Measurements from ENCODE around the gene PRLH. TPM values are rescaled to one million over a fixed set of nuclear protein-coding genes. Genes with fewer than 3 reads are reported as not detected.
"Not testable (repeated sequence)": the region's sequence is repeated elsewhere in the genome, so short reads cannot be mapped to it uniquely, and the experiment has no call there.

Gene PRLH
- polyA plus RNA-seq, 1 donor: not detected

DNA sequence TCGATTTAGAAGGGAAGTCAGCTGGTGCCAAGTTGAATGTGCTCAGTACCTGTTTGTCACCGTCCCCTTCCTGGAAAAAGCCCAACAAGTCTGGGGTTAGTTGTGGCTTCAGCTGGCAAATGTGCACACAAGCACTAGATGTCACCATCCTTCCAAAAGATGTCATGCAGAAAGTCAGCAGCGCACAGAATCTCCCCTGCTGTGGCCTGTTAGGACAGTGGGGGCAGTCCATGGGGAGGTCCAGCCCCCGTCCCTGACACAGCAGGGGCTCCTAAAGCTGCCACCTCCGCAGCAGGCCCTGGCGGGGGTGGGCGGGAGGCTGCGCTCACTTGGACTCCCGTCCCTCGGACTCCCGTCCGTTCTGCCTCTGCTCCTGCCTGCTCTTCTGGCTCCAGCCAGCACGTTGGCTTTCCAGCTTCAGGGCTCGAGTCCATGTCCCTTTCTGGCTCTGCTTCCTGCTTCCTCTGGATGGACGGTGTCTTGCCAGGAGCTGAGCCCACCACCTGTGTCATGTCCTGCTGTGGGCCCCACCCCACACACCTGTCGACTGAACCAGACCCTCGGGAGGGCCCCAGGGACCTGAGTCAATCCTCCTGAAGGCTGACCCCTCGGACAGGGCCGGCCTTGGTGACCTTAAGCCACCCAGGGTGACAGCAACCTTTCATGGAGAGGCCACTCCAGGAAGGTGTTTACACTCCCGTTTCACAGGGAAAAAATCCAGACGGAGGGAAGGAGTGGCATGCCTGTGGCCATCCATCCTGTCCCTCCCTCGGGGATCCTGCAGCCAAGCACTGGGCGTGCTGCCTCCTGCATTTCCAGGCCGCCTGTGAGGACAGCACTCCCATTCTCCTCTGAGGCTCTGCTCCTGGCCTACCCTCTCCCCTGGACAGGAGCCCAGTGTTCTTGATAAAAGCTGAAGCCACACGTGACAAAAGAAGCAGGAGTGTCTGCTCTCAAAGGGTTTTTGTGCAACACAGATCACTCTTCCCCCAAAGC lies 15.7 kb downstream of the PRLH start:
- DNase-seq (ENCODE audit: low read depth): peak; percentile 56

DNA sequence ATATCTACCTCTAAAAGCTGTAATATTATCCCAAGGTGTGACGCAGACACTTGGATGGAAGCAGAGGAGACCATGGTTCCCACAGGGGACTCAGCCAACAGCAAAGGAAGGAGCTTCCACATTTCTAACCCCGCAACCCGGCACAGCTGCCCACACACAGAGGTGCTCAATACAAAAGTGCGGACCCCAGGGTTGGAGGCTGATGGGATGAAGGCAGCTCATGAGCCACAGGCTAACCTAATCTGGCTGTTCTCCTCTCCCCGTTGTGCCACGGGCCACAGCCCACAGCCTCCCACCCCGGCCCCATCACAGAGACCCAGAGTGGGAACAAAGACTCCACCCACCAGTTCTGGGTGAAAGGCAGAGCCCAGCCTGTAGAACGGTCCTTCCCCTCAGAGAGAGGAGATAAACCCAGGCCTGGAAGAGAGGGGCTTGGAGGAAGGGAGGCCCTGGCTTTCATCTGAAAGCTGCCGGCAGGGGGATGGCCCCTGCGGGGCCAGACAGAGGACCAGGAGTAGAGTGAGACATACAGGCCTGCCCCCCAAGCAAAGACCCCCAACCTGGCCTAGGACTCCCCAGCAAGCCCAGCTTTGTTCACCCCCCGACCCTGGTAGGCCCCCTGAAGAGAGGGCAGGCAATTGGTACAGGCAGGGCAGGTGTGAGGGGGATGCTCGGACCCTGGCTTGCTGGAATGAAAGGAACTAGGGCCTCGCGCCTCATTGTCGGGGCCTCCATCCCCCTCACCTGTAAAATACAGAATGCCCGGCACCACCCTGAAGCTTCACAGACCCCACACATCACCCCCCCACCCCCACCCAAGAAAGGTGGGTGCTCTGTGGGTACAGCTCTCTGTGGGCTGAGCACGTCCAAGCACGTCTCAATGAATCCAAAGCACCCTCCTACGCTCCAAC lies 17.3 kb downstream of the PRLH start:
- no peak for DNase-seq (ENCODE audit: low read depth)

DNA sequence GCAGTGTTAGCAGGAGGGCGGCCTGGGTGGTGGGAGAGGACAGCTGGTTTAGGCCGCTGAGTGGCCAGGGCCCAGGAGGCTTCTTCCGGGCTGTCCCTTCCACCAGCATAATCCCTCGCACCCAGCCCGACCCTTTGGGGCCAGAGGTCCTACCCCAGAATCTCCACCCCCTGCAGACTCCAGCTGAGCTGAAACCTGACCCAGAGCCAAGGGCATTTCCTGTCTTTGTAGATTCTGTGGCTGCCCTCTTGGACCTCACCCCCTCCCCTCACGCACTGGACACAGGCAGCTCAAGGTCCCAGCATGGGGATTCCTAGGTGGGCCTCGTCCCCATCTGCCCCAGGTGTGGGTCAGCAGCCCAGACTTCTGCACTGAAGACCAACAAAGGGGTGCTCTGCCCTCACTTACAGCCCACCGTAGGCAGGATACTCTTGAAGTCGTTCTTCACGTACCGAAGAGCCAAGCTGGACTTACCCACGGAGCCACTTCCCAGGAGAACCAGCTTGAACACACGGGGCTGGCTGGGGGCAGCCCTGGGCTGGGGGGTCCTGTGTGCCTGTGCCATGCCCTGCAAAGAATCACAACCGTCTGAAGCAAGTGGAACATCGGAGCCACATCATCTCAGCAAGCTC lies 19.3 kb downstream of the PRLH start:
- no peak for DNase-seq (ENCODE audit: low read depth)

DNA sequence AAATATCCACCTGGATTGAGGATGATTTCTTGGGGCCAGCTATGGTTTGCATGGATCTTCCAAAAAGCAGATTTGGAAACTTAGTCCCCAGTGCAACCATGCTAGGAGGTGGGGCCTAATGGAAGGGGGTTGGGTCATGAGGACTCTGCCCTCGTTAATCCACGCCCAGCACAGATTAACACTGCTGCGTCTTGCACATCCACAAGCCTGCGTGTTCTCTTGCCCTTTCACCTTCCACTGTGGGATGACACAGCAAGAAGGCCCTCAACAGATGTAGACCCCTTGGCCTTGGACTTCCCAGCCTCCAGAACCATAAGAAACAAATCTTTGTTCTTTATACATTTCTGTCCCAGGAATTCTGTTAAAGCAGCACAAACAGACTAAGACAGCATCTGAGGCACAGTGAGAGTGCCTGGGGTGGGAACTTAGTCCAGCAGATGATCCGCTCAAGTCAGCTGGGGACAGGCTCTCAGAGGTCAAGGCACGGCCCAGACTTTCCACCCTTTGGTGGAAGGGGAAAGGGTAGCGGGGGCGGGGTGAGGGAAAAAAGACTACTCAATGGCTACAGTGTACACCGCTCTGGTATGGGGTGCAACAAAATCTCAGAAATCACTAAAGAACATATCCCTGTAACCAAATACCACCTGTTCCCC lies 21.8 kb downstream of the PRLH start:
- DNase-seq (ENCODE audit: low read depth): no peak

DNA sequence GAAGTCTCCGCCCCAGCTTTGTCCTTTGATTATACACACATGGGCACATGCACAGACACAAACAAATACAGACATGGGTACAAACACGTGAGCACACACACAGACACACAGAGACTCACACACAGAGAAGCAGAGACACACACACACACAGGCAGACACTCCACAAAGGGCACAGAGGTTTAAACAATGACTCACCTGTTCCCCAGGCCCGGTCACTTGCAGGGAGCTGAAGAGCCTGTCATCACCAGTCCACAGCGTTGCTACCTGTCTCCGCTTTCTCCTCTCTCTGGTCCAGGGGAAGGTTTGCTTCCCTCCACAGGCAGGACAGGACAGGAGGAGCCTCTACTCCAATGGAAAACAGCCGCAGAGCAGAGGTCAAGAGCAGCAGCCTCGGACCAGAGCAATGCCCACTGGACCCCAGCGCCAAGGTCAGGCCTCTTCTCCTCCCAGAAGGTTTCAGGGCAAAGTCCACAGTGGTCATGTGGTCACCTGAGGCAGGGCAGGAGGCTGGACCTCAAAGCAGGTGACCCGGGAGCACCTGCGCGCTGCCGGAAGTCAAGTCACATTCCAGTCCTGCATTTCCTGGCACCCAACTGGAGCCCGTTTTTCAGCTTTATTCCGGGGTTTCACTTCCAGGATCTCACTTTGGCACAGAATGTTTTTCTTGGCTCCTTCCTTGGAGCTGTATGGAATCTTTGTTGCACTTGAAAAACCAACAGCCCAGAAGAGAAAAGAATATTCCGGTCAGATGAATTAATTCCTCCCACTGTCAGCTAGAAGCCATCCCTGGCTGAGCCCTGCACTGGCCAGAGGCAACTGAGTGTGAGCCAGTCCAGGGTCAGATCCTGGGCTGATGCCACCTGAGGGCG lies 24.1 kb downstream of the PRLH start, which contains the start of gene RAB17:
TSS of gene RAB17 (minus strand) at position 463 of the 869 bp plus-strand sequence. CDS start 4,580 bp downstream, outside the sequence.
- DNase-seq (ENCODE audit: low read depth): no peak

DNA sequence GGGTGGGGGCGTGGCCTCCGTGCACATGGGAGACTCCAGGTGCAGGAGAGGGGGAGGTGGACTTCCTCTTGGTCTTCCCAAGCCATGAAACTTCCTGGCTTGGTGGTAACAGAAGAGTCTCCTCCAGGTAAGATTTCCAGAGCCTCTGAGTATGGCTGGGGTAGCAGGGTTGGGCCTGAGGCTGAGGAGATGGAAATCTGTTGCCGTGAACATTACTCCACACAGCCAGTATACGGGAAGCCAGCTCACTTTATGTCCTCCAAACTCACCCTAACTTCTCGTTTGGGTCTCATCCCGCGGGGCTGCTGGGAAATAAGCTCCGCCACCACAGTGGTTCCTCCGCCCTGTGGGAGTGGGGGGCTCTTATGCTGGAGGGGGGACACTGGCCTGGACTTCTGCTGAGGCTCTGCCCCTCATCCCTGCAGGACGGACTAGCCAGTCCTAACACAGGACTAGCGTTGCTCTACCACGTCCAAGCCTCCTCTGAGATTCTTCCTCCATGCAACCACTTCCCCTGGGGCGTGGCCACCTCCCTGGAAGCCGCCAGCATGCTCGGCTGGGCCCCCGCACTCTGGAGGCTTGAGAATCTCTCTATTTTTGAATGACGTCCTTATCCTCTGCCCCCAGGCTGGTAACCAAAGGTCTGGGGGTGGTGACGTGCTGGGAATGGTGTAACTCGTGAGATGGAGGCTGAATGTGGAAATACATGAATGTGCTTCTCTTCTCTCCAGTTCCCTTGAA lies 24.9 kb downstream of the PRLH start:
- no peak for DNase-seq (ENCODE audit: low read depth)

DNA sequence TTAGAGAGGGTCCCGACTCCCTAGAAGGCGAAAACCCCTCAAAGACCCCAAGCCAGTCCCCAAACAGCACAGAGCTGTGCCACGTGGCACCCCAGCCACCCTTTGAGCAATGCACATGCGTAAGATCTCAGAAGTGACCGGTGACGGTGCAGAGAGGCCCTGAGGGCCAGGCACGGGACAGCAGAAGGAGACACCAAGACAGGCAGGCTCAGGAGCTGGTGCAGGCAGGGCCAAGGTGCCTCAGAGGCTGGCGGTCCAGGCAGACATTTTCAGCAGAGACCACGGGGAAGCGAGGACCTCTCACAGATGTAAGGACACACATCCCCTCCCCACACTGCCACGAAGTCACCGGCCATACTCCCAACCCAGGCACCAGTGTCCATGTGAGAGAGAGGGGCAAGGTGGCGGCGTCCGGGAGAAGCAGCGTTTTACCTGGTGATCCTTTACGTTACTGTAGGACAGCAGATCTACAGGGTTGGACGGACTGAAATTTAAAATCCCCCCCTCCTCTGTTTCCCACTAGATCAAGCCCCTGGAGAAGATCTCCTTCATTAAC lies 26.1 kb downstream of the PRLH start:
- DNase-seq (ENCODE audit: low read depth): no peak

DNA sequence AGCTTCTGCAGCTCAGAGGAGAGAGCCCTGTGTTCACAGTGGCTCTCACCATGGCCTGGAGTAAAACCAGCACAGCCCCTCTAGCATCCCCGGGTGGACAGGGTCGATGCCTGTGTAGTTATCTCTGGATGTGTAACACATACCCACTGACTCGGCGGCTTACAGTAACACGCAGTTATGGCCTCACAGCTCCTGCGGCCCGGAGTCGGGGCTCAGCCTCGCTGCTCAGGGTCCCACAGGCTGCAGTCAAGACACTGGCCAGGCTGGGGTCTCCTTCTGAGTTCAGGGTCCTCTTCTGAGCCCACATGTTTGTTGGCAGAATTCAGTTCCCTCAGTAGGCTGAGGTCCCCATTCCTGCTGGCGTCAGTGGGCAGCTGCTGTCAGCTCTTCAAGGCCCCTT lies 26.7 kb downstream of the PRLH start:
- no peak for DNase-seq (ENCODE audit: low read depth)

DNA sequence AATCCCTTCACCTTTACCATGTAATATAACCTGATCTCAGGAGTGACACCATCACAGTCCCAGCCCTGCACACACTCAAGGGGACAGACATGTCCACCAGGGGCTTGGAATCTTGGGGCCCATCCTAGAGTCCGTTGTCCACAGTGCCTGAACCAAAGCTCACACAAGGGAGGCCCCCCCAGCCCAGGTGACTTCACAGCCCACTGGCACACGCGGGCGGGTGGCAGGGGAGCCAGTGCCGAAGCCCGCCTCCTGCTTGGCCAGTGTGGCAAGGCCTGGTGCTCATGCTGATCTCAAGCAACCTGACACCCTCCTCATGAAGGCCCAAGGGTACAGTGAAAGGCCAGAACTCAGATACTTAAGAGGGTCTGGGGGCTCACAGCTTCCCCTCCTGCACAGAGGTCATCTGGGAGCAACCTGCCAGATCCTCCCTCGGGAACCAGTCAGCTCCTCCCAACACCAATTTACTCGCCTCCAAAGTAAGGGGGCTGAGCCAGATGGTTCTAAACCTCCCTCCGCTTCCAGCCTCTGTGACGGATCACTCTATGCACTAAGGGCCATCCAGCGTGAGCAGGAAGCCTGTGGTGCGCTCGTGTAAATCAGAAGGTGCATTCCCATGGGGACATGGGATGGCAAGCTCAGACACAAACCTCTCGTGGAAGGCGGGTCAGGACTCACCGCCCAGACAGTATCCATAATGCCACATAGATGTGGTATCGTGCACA lies 27.4 kb downstream of the PRLH start:
- DNase-seq (ENCODE audit: low read depth): no peak

DNA sequence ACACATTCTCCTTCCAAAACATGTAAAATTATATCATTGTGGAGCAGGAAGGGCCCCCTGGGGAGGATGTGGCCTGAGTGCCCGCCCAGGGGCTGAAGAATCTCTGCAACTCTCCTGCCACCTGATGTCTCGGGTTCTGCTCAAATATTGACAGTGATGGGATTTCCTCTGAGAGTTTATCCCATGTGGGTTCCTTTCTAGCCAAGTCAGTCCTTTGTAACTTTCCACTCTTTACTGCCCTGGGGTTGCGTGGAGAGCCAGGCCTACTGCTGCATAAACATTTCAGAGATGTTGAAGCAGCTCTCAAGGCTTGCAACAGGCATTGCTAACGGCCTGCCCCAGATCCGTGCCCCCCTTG lies 28.1 kb downstream of the PRLH start:
- DNase-seq (ENCODE audit: low read depth): no peak

DNA sequence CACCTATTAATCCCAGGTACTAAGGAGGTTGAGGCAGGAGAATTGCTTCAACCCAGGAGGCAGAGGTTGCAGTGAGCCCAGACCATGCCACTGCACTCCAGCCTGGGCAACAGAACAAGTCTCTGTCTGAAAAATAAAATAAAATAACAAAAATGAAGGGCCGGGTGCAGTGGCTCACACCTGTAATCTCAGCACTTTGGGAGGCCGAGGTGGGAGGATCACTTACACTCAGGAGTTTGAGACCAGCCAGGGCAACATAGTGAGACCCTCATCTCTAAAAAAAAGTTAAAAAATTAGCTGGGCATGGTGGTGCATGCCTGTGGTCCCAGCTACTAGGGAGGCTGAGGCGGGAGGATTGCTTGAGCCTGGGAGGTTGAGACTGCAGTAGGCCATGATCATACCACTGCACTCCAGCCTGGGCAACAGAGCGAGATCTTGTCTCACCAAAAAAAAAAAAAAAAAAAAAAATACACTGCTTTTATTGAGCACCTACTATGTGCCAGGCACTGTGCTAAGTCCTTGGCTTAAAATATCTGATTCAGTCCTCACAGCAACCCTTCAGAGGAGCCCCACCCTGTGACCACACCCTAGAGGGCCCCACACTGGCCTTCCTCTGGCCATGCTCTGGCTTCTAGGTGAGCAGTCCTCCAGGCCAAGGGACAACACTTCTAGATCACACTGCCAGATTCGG lies 29.6 kb downstream of the PRLH start:
- DNase-seq (ENCODE audit: low read depth): not testable (repeated sequence)

DNA sequence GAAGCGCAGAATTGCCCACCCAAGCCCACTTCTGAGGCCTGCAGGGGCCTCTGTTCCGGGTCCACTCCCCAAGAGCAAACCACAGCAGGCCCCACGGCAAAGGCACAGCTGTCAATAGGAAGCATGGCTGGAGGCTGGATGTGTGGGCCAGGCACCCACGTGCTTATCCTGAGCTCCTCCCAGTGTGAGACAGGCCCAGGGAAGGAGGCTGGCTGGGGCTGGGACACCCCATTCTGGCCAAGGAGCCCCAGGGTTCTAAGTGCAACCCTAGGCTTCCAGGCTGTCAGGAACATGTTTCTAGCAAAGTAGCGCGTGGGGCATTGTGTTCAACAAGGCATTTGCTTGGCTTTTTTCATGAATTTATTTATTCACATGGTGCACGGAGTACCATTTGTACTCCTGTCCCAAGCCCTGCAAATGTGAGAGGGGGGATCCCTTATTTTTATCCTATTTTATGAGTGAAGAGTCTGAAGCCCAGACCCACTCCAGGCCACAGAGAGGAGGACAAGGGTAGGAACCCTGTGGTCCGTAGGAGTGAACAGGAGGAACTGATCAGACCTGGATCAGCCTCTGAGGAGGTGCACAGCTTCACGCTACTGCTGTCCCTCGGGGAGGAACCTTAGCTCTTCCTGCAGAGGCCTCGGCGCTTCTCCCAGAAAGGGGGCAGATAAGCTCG lies 30.3 kb downstream of the PRLH start:
- DNase-seq (ENCODE audit: low read depth): no peak

DNA sequence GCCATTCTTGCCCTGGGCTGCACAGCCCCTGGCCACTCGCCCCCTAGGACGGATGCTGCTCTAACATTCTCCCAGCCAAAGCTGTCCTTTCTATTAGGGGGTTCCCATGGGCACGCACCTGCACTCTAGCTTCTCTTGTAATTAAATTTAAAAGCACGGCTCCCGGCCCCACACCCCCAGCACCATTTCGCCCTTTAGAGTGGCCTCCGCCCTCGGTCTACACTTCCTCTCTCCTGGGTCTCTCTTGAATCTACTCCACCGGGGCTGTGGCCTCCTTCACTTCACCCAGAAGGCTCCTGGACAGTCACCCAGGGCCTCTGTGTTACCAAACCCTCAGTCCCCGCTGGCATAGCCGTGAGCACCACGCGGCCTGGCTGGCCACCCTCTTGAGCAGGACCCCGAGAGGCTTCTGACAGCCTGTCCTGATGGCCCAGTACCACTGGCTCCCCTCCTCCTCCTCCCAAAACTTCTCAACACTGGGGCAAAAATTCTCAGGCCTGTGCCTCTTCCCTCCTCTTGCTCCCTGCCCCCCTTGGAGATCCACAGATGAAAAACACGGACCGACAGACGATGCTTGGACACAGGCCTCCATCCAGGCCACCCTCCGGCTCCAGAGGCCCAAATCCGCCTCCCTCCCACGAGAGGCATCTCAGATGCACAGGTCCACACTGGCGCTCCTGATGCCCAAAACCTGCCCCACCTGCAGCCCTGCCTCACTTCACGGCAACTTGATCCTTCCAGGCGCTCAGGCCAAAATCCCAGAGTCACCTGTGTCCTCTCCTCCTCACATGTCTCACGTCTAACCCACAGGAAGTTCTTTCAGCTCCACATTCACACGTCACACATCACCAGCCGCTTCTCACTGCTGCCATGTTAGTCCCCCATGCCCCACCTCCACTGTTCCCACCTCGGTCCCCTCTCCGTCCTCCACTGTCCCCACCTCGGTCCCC lies 31.1 kb downstream of the PRLH start:
- DNase-seq (ENCODE audit: low read depth): no peak

DNA sequence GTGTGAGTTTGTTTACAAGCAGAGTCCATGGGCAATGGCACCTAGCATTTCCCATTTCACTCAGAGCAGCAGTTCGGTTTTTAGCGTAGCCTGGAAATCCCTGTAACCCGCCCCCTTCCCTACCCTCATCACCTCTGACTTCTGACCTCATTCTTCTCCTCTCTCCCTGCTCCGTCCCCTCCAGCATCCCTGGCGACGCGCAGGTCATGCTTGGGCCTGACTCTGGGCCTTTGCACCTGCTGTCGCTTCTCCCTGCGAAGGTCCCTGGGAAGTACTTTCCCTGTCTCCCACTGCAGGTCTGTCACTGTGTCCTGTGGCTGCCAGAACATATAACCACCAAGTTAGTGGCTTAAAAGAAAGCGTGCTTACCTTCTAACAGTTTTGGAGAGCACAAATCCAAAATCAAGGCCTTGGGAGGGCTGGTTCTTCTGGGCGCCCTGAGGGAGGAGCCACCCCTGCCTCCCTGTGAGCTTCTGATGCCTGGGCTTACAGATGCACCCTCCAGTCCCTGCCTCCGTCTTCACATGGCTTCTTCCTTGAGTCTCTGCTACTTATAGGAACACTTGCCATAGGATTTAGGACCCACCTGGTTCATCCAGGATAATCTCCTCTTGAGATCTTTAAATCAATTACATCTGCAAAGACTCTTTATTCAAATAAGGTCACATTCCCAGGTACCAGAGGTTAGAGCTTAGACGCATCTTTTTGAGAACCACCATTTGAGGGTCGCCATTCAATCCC lies 32.3 kb downstream of the PRLH start:
- DNase-seq (ENCODE audit: low read depth): no peak

DNA sequence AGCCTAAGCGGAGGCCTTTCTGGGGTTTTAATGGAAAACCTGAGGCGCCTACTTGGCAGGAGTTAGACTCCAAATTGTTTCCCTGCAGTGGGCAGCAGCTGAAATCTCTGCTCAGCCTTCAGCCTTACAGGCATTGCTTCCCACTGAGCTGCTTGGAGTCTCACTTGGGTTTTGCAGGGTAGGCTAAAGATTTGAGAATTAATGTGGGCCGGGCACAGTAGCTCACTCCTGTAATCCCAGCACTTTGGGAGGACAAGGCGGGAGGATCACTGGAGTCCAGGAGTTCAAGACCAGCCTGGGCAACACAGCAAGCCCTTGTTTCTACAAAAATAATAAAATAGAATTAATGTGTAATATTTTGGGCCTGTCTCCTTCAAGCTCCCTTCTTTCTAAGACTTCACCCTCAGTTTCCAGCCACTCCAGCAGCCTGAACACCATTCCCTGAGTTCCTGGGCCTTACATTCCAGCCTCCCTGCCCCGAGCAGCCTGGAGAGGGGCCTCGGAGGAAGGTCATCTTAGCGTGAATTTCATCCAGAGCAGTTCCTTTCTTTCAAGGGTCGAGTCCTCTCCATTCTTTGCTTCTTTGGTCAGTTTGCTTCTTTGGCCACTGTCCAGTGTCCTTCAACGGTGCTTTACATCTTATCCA lies 33.2 kb downstream of the PRLH start:
- no peak for DNase-seq (ENCODE audit: low read depth)

All from forelimb muscle (tissue), 1 donor.